ENCODE measurements around the gene DNAH8. TPM values are rescaled to one million over a fixed set of nuclear protein-coding genes. Genes with fewer than 3 reads are reported as not detected.

Gene DNAH8
- total RNA-seq, 1 donor: under 0.01 TPM

- no peak for DNase-seq (ENCODE audit: low read depth)
- no peak for TF ChIP-seq CTCF (IDR thresholded peaks at IDR 0.05; ENCODE audit: insufficient read depth, low read depth, low read length)
- no peak overlapping the region for H3K4me3 ChIP-seq (ENCODE audit: low read depth, low read length)
Measured at GRCh38 chr6:39035681-39036080, 320.6 kb downstream of the DNAH8 start.

GRCh38 chr6:39037082-39037508 is 322.0 kb downstream of the DNAH8 start:
- H3K4me3 ChIP-seq (ENCODE audit: low read depth, low read length): no peak overlapping the region
- TF ChIP-seq CTCF (IDR thresholded peaks at IDR 0.05; ENCODE audit: insufficient read depth, low read depth, low read length): no peak
- no peak for DNase-seq (ENCODE audit: low read depth)

GRCh38 chr6:39037707-39038106 is 322.6 kb downstream of the DNAH8 start:
- DNase-seq (ENCODE audit: low read depth): no peak
- no peak overlapping the region for H3K4me3 ChIP-seq (ENCODE audit: low read depth, low read length)
- no peak for TF ChIP-seq CTCF (IDR thresholded peaks at IDR 0.05; ENCODE audit: insufficient read depth, low read depth, low read length)

- no peak for DNase-seq (ENCODE audit: low read depth)
- H3K4me3 ChIP-seq (ENCODE audit: low read depth, low read length): no peak overlapping the region
- TF ChIP-seq CTCF (IDR thresholded peaks at IDR 0.05; ENCODE audit: insufficient read depth, low read depth, low read length): no peak
Measured at GRCh38 chr6:39040080-39040673, 325.1 kb downstream of the DNAH8 start.

- no peak overlapping the region for H3K4me3 ChIP-seq (ENCODE audit: low read depth, low read length)
- DNase-seq (ENCODE audit: low read depth): no peak
- no peak for TF ChIP-seq CTCF (IDR thresholded peaks at IDR 0.05; ENCODE audit: insufficient read depth, low read depth, low read length)
Measured at GRCh38 chr6:39041072-39041471, 326.0 kb downstream of the DNAH8 start.

GRCh38 chr6:39043776-39044175 is 328.7 kb downstream of the DNAH8 start:
- H3K4me3 ChIP-seq (ENCODE audit: low read depth, low read length): no peak overlapping the region
- DNase-seq (ENCODE audit: low read depth): no peak
- no peak for TF ChIP-seq CTCF (IDR thresholded peaks at IDR 0.05; ENCODE audit: insufficient read depth, low read depth, low read length)

GRCh38 chr6:39044181-39044580 is 329.1 kb downstream of the DNAH8 start:
- H3K4me3 ChIP-seq (ENCODE audit: low read depth, low read length): no peak overlapping the region
- no peak for DNase-seq (ENCODE audit: low read depth)
- TF ChIP-seq CTCF (IDR thresholded peaks at IDR 0.05; ENCODE audit: insufficient read depth, low read depth, low read length): no peak
